Endothelial cell of umbilical vein (primary cell): ENCODE results near the gene RABEP2. TPM values are rescaled to one million over a fixed set of nuclear protein-coding genes. Genes with fewer than 3 reads are reported as not detected.

Source experiments
- BruUV-seq: library from RNA; stranded (reverse); fragments of 400-500 nt; replicated peaks from 2 replicates; lab custom pipeline; 2021; lab: Mats Ljungman, UMichigan
- CTCF ChIA-PET: fragments of 300-600, 350-600 bp; sonication (Branson Sonifier 250); formaldehyde crosslinking; loops from one replicate; lab custom pipeline; 2021; ENCODE audit warnings: antibody characterized with exemption, inconsistent platforms; lab: Charles Lee
- POLR2A ChIA-PET: fragments of 300-600, 350-600 bp; sonication (Branson Sonifier 250); formaldehyde crosslinking; loops from one replicate; lab custom pipeline; 2021; ENCODE audit warnings: antibody characterized with exemption, inconsistent platforms; lab: Charles Lee
- DNase-seq: peaks from one replicate; pipeline ENCODE4 v3.0.0-alpha.2; 2011; ENCODE audit warnings: low read depth, low spot score
- FAIRE-seq: peaks from 2 replicates; lab custom pipeline; 2011; peaks lifted over from hg19 to GRCh38; lab: Jason Lieb, UNC
- H2AFZ ChIP-seq: 2 replicates; pipeline ENCODE4 v1.6.0; 2012; ENCODE audit warnings: low read depth, low read length, control low read depth, inconsistent platforms
- H3K27ac ChIP-seq: 2 replicates; pipeline ENCODE4 v1.5.1; 2011; ENCODE audit warnings: low read depth, mild to moderate bottlenecking, control low read depth, low read length, moderate library complexity; ENCODE audit not compliant: insufficient read depth
- H3K27me3 ChIP-seq, 2 experiments: 2 replicates each; pipeline versions ENCODE4 v1.6.0 to v1.6.1; 2011; ENCODE audit warnings: low read length in 2 of 2, mixed read lengths in 1 of 2; ENCODE audit not compliant: control insufficient read depth in 2 of 2, insufficient read depth in 2 of 2
- H3K36me3 ChIP-seq, 2 experiments: 2 replicates in 1 of 2; 3 replicates in 1 of 2; pipeline ENCODE4 v1.5.1; 2011; ENCODE audit warnings: low read length in 2 of 2, mild to moderate bottlenecking in 1 of 2, moderate library complexity in 1 of 2; ENCODE audit not compliant: control insufficient read depth in 2 of 2, insufficient read depth in 2 of 2; ENCODE audit errors: extremely low read depth in 1 of 2
- H3K4me1 ChIP-seq: 3 replicates; pipeline ENCODE4 v1.5.1; 2011; ENCODE audit warnings: mild to moderate bottlenecking, low read length; ENCODE audit not compliant: control insufficient read depth, insufficient read depth; ENCODE audit errors: extremely low read depth
- H3K4me2 ChIP-seq: 2 replicates; pipeline ENCODE4 v1.6.1; 2011; ENCODE audit warnings: low read length, control low read depth, mixed read lengths; ENCODE audit not compliant: insufficient read depth
- H3K4me3 ChIP-seq, 3 experiments: fragments of 200-600 bp in 1 of 3; sonication (generic), shearing (Covaris generic) in 1 of 3; replicated peaks in 1 of 3; 2 replicates each; pipeline ENCODE4 v1.5.1; 2011 to 2016; ENCODE audit warnings: control low read depth in 3 of 3, low read length in 3 of 3, mild to moderate bottlenecking in 2 of 3, inconsistent platforms in 1 of 3, low read depth in 1 of 3, moderate library complexity in 1 of 3; ENCODE audit not compliant: insufficient read depth in 1 of 3
- H3K79me2 ChIP-seq: 2 replicates; pipeline ENCODE4 v1.6.0; 2012; ENCODE audit warnings: low read length, inconsistent platforms; ENCODE audit not compliant: control insufficient read depth, insufficient read depth
- H3K9ac ChIP-seq: replicated peaks from 2 replicates; pipeline ENCODE3; 2011; ENCODE audit warnings: low read length, control low read depth; ENCODE audit not compliant: insufficient read depth; ENCODE audit errors: extremely low read depth
- H3K9me1 ChIP-seq: replicated peaks from 3 replicates; pipeline ENCODE4 v1.6.0; 2011; ENCODE audit warnings: mild to moderate bottlenecking, low read length; ENCODE audit not compliant: control insufficient read depth, insufficient read depth; ENCODE audit errors: extremely low read depth
- H3K9me3 ChIP-seq: replicated peaks from 2 replicates; pipeline ENCODE4 v1.5.1; 2012; ENCODE audit warnings: low read length, inconsistent platforms; ENCODE audit not compliant: control insufficient read depth, insufficient read depth
- H4K20me1 ChIP-seq: replicated peaks from 2 replicates; pipeline ENCODE3; 2011; ENCODE audit warnings: mild to moderate bottlenecking, low read length; ENCODE audit not compliant: control insufficient read depth, insufficient read depth; ENCODE audit errors: extremely low read depth
- CTCF ChIP-seq, 2 donors: IDR thresholded peaks; 1 replicate in 1 of 2; 2 replicates in 1 of 2; pipeline ENCODE4 v1.5.1; 2011; ENCODE audit warnings: low read length in 2 of 2, mild to moderate bottlenecking in 2 of 2, moderate library complexity in 2 of 2, control low read depth in 1 of 2, inconsistent platforms in 1 of 2, low read depth in 1 of 2; ENCODE audit not compliant: insufficient read depth in 1 of 2; ENCODE audit errors: extremely low read depth in 1 of 2
- EZH2 ChIP-seq: IDR thresholded peaks from 2 replicates; pipeline ENCODE4 v1.6.1; 2012; ENCODE audit warnings: borderline replicate concordance, low read depth, mild to moderate bottlenecking, moderate library complexity, low read length, inconsistent platforms; ENCODE audit not compliant: severe bottlenecking
- FOS ChIP-seq: IDR thresholded peaks from 2 replicates; pipeline ENCODE4 v1.6.1; 2011; ENCODE audit warnings: mild to moderate bottlenecking, low read length, moderate library complexity, borderline replicate concordance; ENCODE audit not compliant: insufficient read depth
- GATA2 ChIP-seq: IDR thresholded peaks from 2 replicates; pipeline ENCODE4 v1.7.0; 2011; ENCODE audit warnings: low read depth, mild to moderate bottlenecking, moderate library complexity, mixed read lengths, low read length; ENCODE audit not compliant: insufficient read length, insufficient read depth
- JUN ChIP-seq: IDR thresholded peaks from 2 replicates; pipeline ENCODE4 v1.6.1; 2011; ENCODE audit warnings: borderline replicate concordance, low read depth; ENCODE audit not compliant: insufficient read length, insufficient read depth
- MAX ChIP-seq: IDR thresholded peaks from 2 replicates; pipeline ENCODE4 v1.6.1; 2011; ENCODE audit not compliant: insufficient read depth, insufficient read length
- MYC ChIP-seq: IDR thresholded peaks from one replicate; pipeline ENCODE4 v1.6.1; 2011; ENCODE audit warnings: mild to moderate bottlenecking, low read depth, low read length
- POLR2A ChIP-seq: IDR thresholded peaks from 2 replicates; pipeline ENCODE4 v1.6.1; 2012; ENCODE audit warnings: low read depth, mild to moderate bottlenecking, control low read depth, low read length
- POLR2AphosphoS5 ChIP-seq: IDR thresholded peaks from 2 replicates; pipeline ENCODE4 v1.6.1; 2012; ENCODE audit warnings: low read depth, mild to moderate bottlenecking, control low read depth, low read length, moderate library complexity; ENCODE audit not compliant: insufficient read depth
- dilution Hi-C: fragments of 300-500 bp; cut with MboI; formaldehyde crosslinking; loops from one replicate; pipeline ENCODE4 v1.15.0; 2019; ENCODE audit warnings: low sequenced_read_pairs; ENCODE audit not compliant: extremely low pct_ligation_motif_present
- intact Hi-C: fragments of 100-400 bp; cut with micrococcal nuclease; formaldehyde crosslinking; loops from one replicate; pipeline ENCODE4 v1.10.0; 2022
- polyA plus RNA-seq, 4 experiments: library from polyadenylated mRNA; depleted of rRNA in 3 of 4; stranded (reverse) in 3 of 4; unstranded in 1 of 4; fragments of >200 nt; gene quantifications; 2 replicates each; pipeline versions ENCODE4 v1.2.1 to v1.2.3, GENCODE V29; 2011 to 2012; ENCODE audit warnings: missing spikeins in 1 of 4
- total RNA-seq: library from RNA; stranded (reverse); gene quantifications from 2 replicates; pipeline ENCODE4 v1.2.3, GENCODE V29; 2021

RABEP2 gene
- total and polyA plus RNA-seq, 2 donors (not counting 3 experiments of a cell fraction or from before 2014, with no cell fraction given) = 25.9 to 37.4 TPM

- no peaks in the 10 kb centered on the region for H3K79me2 ChIP-seq
- CTCF ChIA-PET = no interaction called here
These were observed 6.3 kb downstream of the RABEP2 start for GRCh38 chr16:28918698-28919097.

More at GRCh38 chr16:28918698-28919097, 6.3 kb downstream of the RABEP2 start:
- Histone ChIP-seq H3K36me3 (peaks cover 0 to 19% of the 10 kb centered on the region in 2 experiments), H2AFZ (no peak overlapping the region), H3K9me1 (no peaks in the 10 kb centered on the region), H3K4me1 (no peaks in the 10 kb centered on the region), H3K9ac (no peak overlapping the region), H3K27ac (no peak overlapping the region), H3K4me2 (no peak overlapping the region), H3K9me3 (no peaks in the 10 kb centered on the region), H3K4me3 (no peak overlapping the region), H4K20me1 (no peaks in the 10 kb centered on the region), H3K27me3 (no peaks in the 10 kb centered on the region)
- FAIRE-seq (no peak), DNase-seq (no peak)
- no TSS peak for BruUV-seq
- dilution Hi-C loops = no loop called here
- TF ChIP-seq POLR2AphosphoS5 (no peak), MAX (no peak), CTCF (IDR thresholded peaks at IDR 0.05; ENCODE audit: extremely low read depth in 1 of 2, insufficient read depth in 1 of 2, low read depth in 1 of 2, low read length in 2 of 2) (no peak), FOS (no peak), EZH2 (no peak), JUN (no peak), MYC (no peak), GATA2 (no peak), POLR2A (no peak)
- intact Hi-C loops = no loop called here
- POLR2A ChIA-PET = no interaction called here
